OCI-LY3 (cell line): ENCODE results near the gene FPR1.

ENCODE experiments used
- H2AFZ ChIP-seq: fragments of 200-600, 300-600 bp; shearing (Covaris generic); 2 replicates; pipeline ENCODE4 v1.6.0; 2014; ENCODE audit warnings: antibody characterized with exemption, low read depth, low read length
- H3K27ac ChIP-seq: fragments of 200-600, 300-600 bp; sonication (generic); 2 replicates; pipeline ENCODE4 v1.5.1; 2014; ENCODE audit warnings: mild to moderate bottlenecking, low read length, moderate library complexity, mixed read lengths
- H3K27me3 ChIP-seq: fragments of 200-600, 300-600 bp; sonication (generic); 2 replicates; pipeline ENCODE4 v1.6.1; 2014; ENCODE audit warnings: low read depth, low read length, mixed read lengths
- H3K36me3 ChIP-seq: fragments of 200-600, 300-600 bp; sonication (generic); replicated peaks from 2 replicates; pipeline ENCODE3; 2014; ENCODE audit warnings: low read depth, low read length, mixed read lengths
- H3K4me1 ChIP-seq: fragments of 300-600, 200-600 bp; sonication (generic); 2 replicates; pipeline ENCODE4 v1.6.1; 2014; ENCODE audit warnings: low read length, mixed read lengths
- H3K4me2 ChIP-seq: fragments of 200-600, 300-600 bp; sonication (generic); 2 replicates; pipeline ENCODE4 v1.6.1; 2014; ENCODE audit warnings: low read length, mixed read lengths
- H3K4me3 ChIP-seq: fragments of 300-600, 200-600 bp; sonication (generic); 2 replicates; pipeline ENCODE4 v1.5.1; 2014; ENCODE audit warnings: antibody characterized with exemption, mild to moderate bottlenecking, low read length, moderate library complexity
- H3K79me2 ChIP-seq: fragments of 300-600, 200-600 bp; shearing (Covaris generic); 2 replicates; pipeline ENCODE4 v1.6.1; 2014; ENCODE audit warnings: mild to moderate bottlenecking, low read length, mixed read lengths
- H3K9ac ChIP-seq: fragments of 300-600, 200-600 bp; shearing (Covaris generic); 2 replicates; pipeline ENCODE4 v1.6.0; 2014; ENCODE audit warnings: mild to moderate bottlenecking, low read length, moderate library complexity
- H3K9me3 ChIP-seq: fragments of 200-600, 300-600 bp; shearing (Covaris generic); 2 replicates; pipeline ENCODE4 v1.6.1; 2014; ENCODE audit warnings: low read length, mixed read lengths; ENCODE audit not compliant: insufficient read depth
- H4K20me1 ChIP-seq: fragments of 200-600, 300-600 bp; sonication (generic); 2 replicates; pipeline ENCODE4 v1.6.1; 2016; ENCODE audit warnings: low read length, mixed read lengths; ENCODE audit not compliant: insufficient read depth
- CTCF ChIP-seq: fragments of 200-600, 300-600 bp; sonication (generic); IDR thresholded peaks from 2 replicates; pipeline ENCODE4 v1.5.1; 2014; ENCODE audit warnings: antibody characterized with exemption, low read length, low read depth
- EZH2phosphoT487 ChIP-seq: fragments of 200-600 bp; shearing (Covaris generic); IDR thresholded peaks from 2 replicates; pipeline ENCODE4 v1.6.1; 2018; ENCODE audit warnings: antibody characterized with exemption, mixed run types, low read depth

Gene FPR1

DNA sequence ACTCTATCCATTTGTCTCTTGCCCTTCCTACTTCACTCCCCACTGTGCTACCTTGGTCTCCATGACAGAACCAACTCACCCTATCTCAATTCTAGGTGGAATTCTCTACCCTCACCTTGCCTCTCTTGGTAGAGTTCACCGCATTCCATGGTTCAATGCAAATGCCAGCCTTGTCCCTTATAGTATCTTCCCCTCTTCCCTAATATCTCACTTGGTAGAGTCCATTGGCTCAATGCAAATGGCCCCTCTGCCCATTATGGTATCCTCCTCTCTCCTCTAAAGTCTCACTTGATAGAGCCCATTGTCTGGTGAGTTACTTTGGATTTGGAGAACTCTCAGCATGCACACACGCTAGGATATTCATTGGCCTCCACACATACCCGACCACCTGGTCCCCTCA is 35.8 kb downstream of the FPR1 start:
- peaks cover 6% of the 10 kb centered on the region; the same call in 1 of the 2 replicates for H3K27me3 ChIP-seq
- no peak overlapping the region for H2AFZ ChIP-seq
- no peak overlapping the region for H3K27ac ChIP-seq
- H3K9ac ChIP-seq = no peak overlapping the region
- TF ChIP-seq CTCF = no peak
- TF ChIP-seq EZH2phosphoT487 = no peak
- no peaks in the 10 kb centered on the region for H3K9me3 ChIP-seq
- H3K4me3 ChIP-seq = no peak overlapping the region
- no peaks in the 10 kb centered on the region for H4K20me1 ChIP-seq
- H3K4me2 ChIP-seq = no peak overlapping the region
- no peaks in the 10 kb centered on the region for H3K36me3 ChIP-seq
- H3K79me2 ChIP-seq = no peaks in the 10 kb centered on the region
- H3K4me1 ChIP-seq = peaks cover 15% of the 10 kb centered on the region

GRCh38 chr19:51714848-51715247 is 36.8 kb downstream of the FPR1 start:
- H3K4me2 ChIP-seq = no peak overlapping the region
- H2AFZ ChIP-seq = no peak overlapping the region
- no peak for TF ChIP-seq CTCF
- H3K4me3 ChIP-seq = no peak overlapping the region
- no peaks in the 10 kb centered on the region for H3K9me3 ChIP-seq
- H3K9ac ChIP-seq = no peak overlapping the region
- no peaks in the 10 kb centered on the region for H3K36me3 ChIP-seq
- no peaks in the 10 kb centered on the region for H4K20me1 ChIP-seq
- H3K27me3 ChIP-seq = peaks cover 9% of the 10 kb centered on the region; the same call in 1 of the 2 replicates
- H3K27ac ChIP-seq = no peak overlapping the region
- H3K4me1 ChIP-seq = peaks cover 15% of the 10 kb centered on the region
- H3K79me2 ChIP-seq = no peaks in the 10 kb centered on the region

- Histone ChIP-seq H3K4me2 (no peak overlapping the region), H3K4me1 (peaks cover 15% of the 10 kb centered on the region), H3K27ac (no peak overlapping the region), H2AFZ (no peak overlapping the region), H3K36me3 (no peaks in the 10 kb centered on the region), H3K79me2 (no peaks in the 10 kb centered on the region), H3K9ac (no peak overlapping the region), H4K20me1 (no peaks in the 10 kb centered on the region), H3K4me3 (no peak overlapping the region), H3K9me3 (no peaks in the 10 kb centered on the region), H3K27me3 (peaks cover 9% of the 10 kb centered on the region; the same call in 1 of the 2 replicates)
- TF ChIP-seq EZH2phosphoT487 (no peak), CTCF (no peak)
These were observed 38.1 kb downstream of the FPR1 start for GRCh38 chr19:51713319-51714285.

DNA sequence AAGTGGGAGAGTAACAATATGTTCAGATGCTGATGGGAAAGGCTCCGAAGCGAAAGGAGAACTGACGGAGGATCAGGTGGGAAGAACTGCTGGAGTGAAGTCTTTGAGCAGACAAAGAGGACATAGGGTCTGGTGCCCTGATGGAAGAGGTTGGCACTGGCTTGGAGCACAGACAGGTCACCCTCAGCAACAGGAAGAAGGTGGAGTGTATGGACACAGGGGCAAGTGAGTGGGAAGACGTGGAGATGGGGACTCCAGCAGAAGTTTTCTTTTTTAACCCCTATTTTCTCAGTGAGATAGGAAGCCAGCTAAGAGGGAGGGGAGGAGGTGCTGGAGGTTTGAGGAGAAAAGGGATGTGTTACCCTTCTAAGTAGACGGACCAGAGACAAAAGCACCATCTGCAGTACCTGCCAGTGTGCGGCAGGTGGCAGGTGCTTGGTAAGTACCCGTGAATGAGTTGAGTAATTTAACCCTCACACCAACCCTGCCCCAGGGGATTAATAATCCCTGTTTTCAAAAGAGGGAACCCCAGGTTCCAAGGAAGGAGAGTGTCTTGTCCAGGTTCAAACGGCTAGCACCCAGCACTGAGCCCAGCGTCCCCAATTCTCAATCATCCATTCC is 39.1 kb downstream of the FPR1 start:
- no peak overlapping the region for H3K4me3 ChIP-seq
- no peak overlapping the region for H3K4me2 ChIP-seq

More for the DNA sequence above, 39.1 kb downstream of the FPR1 start:
- no peak overlapping the region for H3K27ac ChIP-seq
- TF ChIP-seq EZH2phosphoT487 (no peak), CTCF (peak; percentile 68)
- peaks cover 9% of the 10 kb centered on the region; the same call in 1 of the 2 replicates for H3K27me3 ChIP-seq
- no peak overlapping the region for H3K9ac ChIP-seq
- H3K79me2 ChIP-seq = no peaks in the 10 kb centered on the region
- H4K20me1 ChIP-seq = no peaks in the 10 kb centered on the region
- peaks cover 3% of the 10 kb centered on the region for H3K36me3 ChIP-seq
- no peaks in the 10 kb centered on the region for H3K9me3 ChIP-seq
- no peak overlapping the region for H2AFZ ChIP-seq
- H3K4me1 ChIP-seq = peaks cover 15% of the 10 kb centered on the region
